PFSK-1 (cell line): ENCODE data around the gene SNX10.

ENCODE experiments used
- FOXP2 ChIP-seq: optimal IDR thresholded peaks from 2 replicates; pipeline ENCODE3; 2011; ENCODE audit warnings: borderline replicate concordance, control low read depth, inconsistent platforms; ENCODE audit not compliant: insufficient read depth; ENCODE audit errors: extremely low read length, extremely low read depth
- POLR2AphosphoS5 ChIP-seq: IDR thresholded peaks from 2 replicates; pipeline ENCODE4 v1.6.1; 2012; ENCODE audit warnings: low read depth, mild to moderate bottlenecking, control low read depth, low read length, moderate library complexity
- REST ChIP-seq, 2 experiments: IDR thresholded peaks; 2 replicates each; pipeline versions ENCODE4 v1.6.1 to v1.8.0; 2011 to 2012; ENCODE audit warnings: low read depth in 2 of 2, low read length in 2 of 2, control low read depth in 1 of 2, inconsistent platforms in 1 of 2, mild to moderate bottlenecking in 1 of 2, moderate library complexity in 1 of 2; ENCODE audit not compliant: insufficient read depth in 1 of 2
- SIN3A ChIP-seq: IDR thresholded peaks from 2 replicates; pipeline ENCODE4 v1.6.1; 2012; ENCODE audit warnings: mild to moderate bottlenecking, low read length, moderate library complexity, borderline replicate concordance; ENCODE audit not compliant: insufficient read depth
- TAF1 ChIP-seq: IDR thresholded peaks from 2 replicates; pipeline ENCODE4 v1.6.1; 2012; ENCODE audit warnings: low read length, control low read depth, borderline replicate concordance; ENCODE audit not compliant: insufficient read depth

The SNX10 gene

GRCh38 chr7:26404189-26404996 is 112.7 kb downstream of the SNX10 start:
- TF ChIP-seq POLR2AphosphoS5 (no peak), SIN3A (no peak), TAF1 (no peak), FOXP2 (no peak), REST (IDR thresholded peaks at IDR 0.05; ENCODE audit: insufficient read depth in 1 of 2, low read depth in 2 of 2, low read length in 2 of 2) (no peak)

GRCh38 chr7:26406433-26406832 is 114.8 kb downstream of the SNX10 start:
- TF ChIP-seq SIN3A (no peak), POLR2AphosphoS5 (no peak), TAF1 (no peak), FOXP2 (no peak), REST (IDR thresholded peaks at IDR 0.05; ENCODE audit: insufficient read depth in 1 of 2, low read depth in 2 of 2, low read length in 2 of 2) (no peak)

GRCh38 chr7:26409661-26410547 is 118.2 kb downstream of the SNX10 start:
- TF ChIP-seq FOXP2 (no peak), TAF1 (no peak), SIN3A (no peak), REST (IDR thresholded peaks at IDR 0.05; ENCODE audit: insufficient read depth in 1 of 2, low read depth in 2 of 2, low read length in 2 of 2) (no peak), POLR2AphosphoS5 (no peak)

GRCh38 chr7:26413007-26413691 is 121.5 kb downstream of the SNX10 start:
- TF ChIP-seq SIN3A (no peak), POLR2AphosphoS5 (no peak), TAF1 (no peak), FOXP2 (no peak), REST (IDR thresholded peaks at IDR 0.05; ENCODE audit: insufficient read depth in 1 of 2, low read depth in 2 of 2, low read length in 2 of 2) (no peak)
